HCT116 (cell line): ENCODE data around the gene ZNF560. TPM values are rescaled to one million over a fixed set of nuclear protein-coding genes. Genes with fewer than 3 reads are reported as not detected.
A peak's percentile ranks its signal among the peaks of the same experiment; 100 is the strongest.
"Not testable (repeated sequence)": the region's sequence is repeated elsewhere in the genome, so short reads cannot be mapped to it uniquely, and the experiment has no call there.

Experiments
- ATAC-seq: fragments of 200-7000 bp; cut with Tn5 transposase; 2 replicates; pipeline ENCODE4 v1.9.1; 2020; ENCODE audit warnings: mild to moderate bottlenecking, moderate library complexity
- BruUV-seq: library from RNA; stranded (reverse); fragments of 400-500 nt; replicated peaks from 2 replicates; lab custom pipeline; 2021; lab: Mats Ljungman, UMichigan
- CTCF ChIA-PET: fragments of 300-600 bp; sonication (Branson Sonifier 250); formaldehyde crosslinking; loops from one replicate; lab custom pipeline; 2021; ENCODE audit warnings: antibody characterized with exemption; lab: Charles Lee
- POLR2A ChIA-PET: fragments of 300-600, 350-600 bp; sonication (Branson Sonifier 250); formaldehyde crosslinking; loops from one replicate; lab custom pipeline; 2021; ENCODE audit warnings: antibody characterized with exemption; lab: Charles Lee
- RAD21 ChIA-PET, 2 experiments: fragments of 300-600 bp; sonication (Branson Sonifier 250); formaldehyde crosslinking; loops; one replicate each; lab custom pipeline; 2023; ENCODE audit warnings: low total read pairs in 2 of 2; ENCODE audit not compliant: uncharacterized antibody in 2 of 2, unreplicated experiment in 2 of 2, low non-redundant PET in 1 of 2; lab: Charles Lee
- DNase-seq: peaks from one replicate; pipeline ENCODE4 v3.0.0-alpha.2; 2010; ENCODE audit warnings: low read depth, low spot score
- H2AFZ ChIP-seq: fragments of 200-600 bp; shearing (Covaris generic), sonication (generic); 2 replicates; pipeline ENCODE4 v1.6.1; 2017; ENCODE audit warnings: low read depth, mixed run types, mixed read lengths, antibody characterized with exemption, low read length; ENCODE audit not compliant: poor library complexity, severe bottlenecking
- H3K27ac ChIP-seq: 2 replicates; pipeline ENCODE4 v1.5.1; 2012; ENCODE audit warnings: low read depth, low read length
- H3K27me3 ChIP-seq: fragments of 200-600 bp; sonication (generic); 2 replicates; pipeline ENCODE4 v1.6.1; 2016; ENCODE audit warnings: mixed run types, low read length, mixed read lengths; ENCODE audit not compliant: insufficient read depth
- H3K36me3 ChIP-seq, 2 experiments: fragments of 200-500 bp in 1 of 2; fragments of 200-600 bp in 1 of 2; sonication (Bioruptor generic) in 1 of 2; sonication (generic) in 1 of 2; 2 replicates each; pipeline versions ENCODE4 v1.5.1 to v1.6.1; 2014 to 2016; ENCODE audit warnings: low read length in 2 of 2, inconsistent platforms in 1 of 2, mixed read lengths in 1 of 2, mixed run types in 1 of 2; ENCODE audit not compliant: insufficient read depth in 2 of 2, control insufficient read depth in 1 of 2
- H3K4me1 ChIP-seq, 2 experiments: fragments of 200-600 bp in 1 of 2; sonication (generic) in 1 of 2; 2 replicates each; pipeline versions ENCODE4 v1.5.1 to v1.6.1; 2012 to 2017; ENCODE audit warnings: low read length in 2 of 2, inconsistent platforms in 1 of 2, mild to moderate bottlenecking in 1 of 2, mixed read lengths in 1 of 2, mixed run types in 1 of 2, moderate library complexity in 1 of 2; ENCODE audit not compliant: insufficient read depth in 2 of 2, control insufficient read depth in 1 of 2
- H3K4me2 ChIP-seq: fragments of 200-600 bp; sonication (generic); 2 replicates; pipeline ENCODE4 v1.6.1; 2017; ENCODE audit warnings: mixed run types, low read length, mixed read lengths
- H3K4me3 ChIP-seq, 2 experiments: fragments of 200-600 bp in 1 of 2; sonication (generic) in 1 of 2; replicated peaks in 1 of 2; 2 replicates each; pipeline ENCODE4 v1.5.1; 2011 to 2016; ENCODE audit warnings: low read length in 2 of 2, control low read depth in 1 of 2, low read depth in 1 of 2, mild to moderate bottlenecking in 1 of 2, mixed read lengths in 1 of 2, mixed run types in 1 of 2
- H3K79me2 ChIP-seq: fragments of 200-600 bp; sonication (generic); 2 replicates; pipeline ENCODE4 v1.6.1; 2017; ENCODE audit warnings: mild to moderate bottlenecking, mixed run types, low read length, moderate library complexity, mixed read lengths; ENCODE audit not compliant: insufficient read depth
- H3K9ac ChIP-seq: fragments of 200-600 bp; sonication (generic); 2 replicates; pipeline ENCODE4 v1.6.1; 2016; ENCODE audit warnings: low read length, mixed read lengths
- H3K9me2 ChIP-seq: fragments of 200-600 bp; sonication (generic), shearing (Covaris generic); 2 replicates; pipeline ENCODE4 v1.6.1; 2017; ENCODE audit warnings: mixed run types, mild to moderate bottlenecking, moderate library complexity; ENCODE audit not compliant: insufficient read depth
- H3K9me3 ChIP-seq, 2 experiments: fragments of 200-500 bp in 1 of 2; fragments of 200-600 bp in 1 of 2; sonication (Bioruptor generic) in 1 of 2; sonication (generic) in 1 of 2; 2 replicates each; pipeline ENCODE4 v1.6.1; 2014 to 2017; ENCODE audit warnings: low read length in 2 of 2, mixed read lengths in 2 of 2, inconsistent platforms in 1 of 2, low read depth in 1 of 2, mild to moderate bottlenecking in 1 of 2, mixed run types in 1 of 2, moderate library complexity in 1 of 2; ENCODE audit not compliant: control insufficient read depth in 1 of 2, insufficient read depth in 1 of 2
- H4K20me1 ChIP-seq: fragments of 200-600 bp; sonication (generic), shearing (Covaris generic); 2 replicates; pipeline ENCODE4 v1.6.1; 2017; ENCODE audit warnings: mixed run types, mild to moderate bottlenecking, moderate library complexity; ENCODE audit not compliant: insufficient read depth
- CBX3 ChIP-seq: IDR thresholded peaks from 2 replicates; pipeline ENCODE4 v1.6.1; 2012; ENCODE audit warnings: low read depth
- CEBPB ChIP-seq: IDR thresholded peaks from 2 replicates; pipeline ENCODE4 v1.6.1; 2012; ENCODE audit warnings: low read depth
- ELF1 ChIP-seq: IDR thresholded peaks from 2 replicates; pipeline ENCODE4 v1.6.1; 2012; ENCODE audit warnings: low read depth, borderline replicate concordance
- EZH2 ChIP-seq: fragments of 200-600 bp; sonication (generic); IDR thresholded peaks from 2 replicates; pipeline ENCODE4 v1.6.1; 2017; ENCODE audit warnings: antibody characterized with exemption, mixed run types
- SRF ChIP-seq: IDR thresholded peaks from 2 replicates; pipeline ENCODE4 v1.6.1; 2012; ENCODE audit warnings: low read depth
- TCF7L2 ChIP-seq: IDR thresholded peaks from 2 replicates; pipeline ENCODE4 v1.7.0; 2011; ENCODE audit warnings: borderline replicate concordance, inconsistent platforms; ENCODE audit not compliant: insufficient read depth, insufficient read length; ENCODE audit errors: extremely low read depth
- ZFX ChIP-seq: fragments of 450-650 bp; IDR thresholded peaks from 2 replicates; pipeline ENCODE4 v1.6.1; 2017
- ZNF274 ChIP-seq: fragments of 200-500 bp; sonication (Bioruptor generic); IDR thresholded peaks from 2 replicates; pipeline ENCODE4 v1.6.1; 2014; ENCODE audit warnings: mild to moderate bottlenecking, low read depth, low read length, inconsistent platforms
- intact Hi-C: fragments of 100-400 bp; cut with micrococcal nuclease; formaldehyde crosslinking; loops from 2 replicates; pipeline ENCODE4 v1.10.0; 2022
- total RNA-seq: library from RNA; stranded (reverse); gene quantifications from one replicate; pipeline ENCODE4 v1.2.1, GENCODE V29; 2021; ENCODE audit not compliant: unreplicated experiment

Gene ZNF560
- total RNA-seq, 1 experiment from 2014 or later: not detected

GRCh38 chr19:9547870-9548269, 49.5 kb upstream of the ZNF560 start:
- Histone ChIP-seq H3K9me3 (peaks cover 5 to 9% of the 10 kb centered on the region in 2 experiments; a peak in 2 of 4 replicates), H3K9ac (no peak overlapping the region), H3K79me2 (no peaks in the 10 kb centered on the region), H3K27me3 (no peaks in the 10 kb centered on the region), H3K36me3 (no peaks in the 10 kb centered on the region), H3K4me2 (no peak overlapping the region), H2AFZ (no peak overlapping the region), H3K4me3 (no peak overlapping the region), H3K4me1 (no peaks in the 10 kb centered on the region), H3K9me2 (no peaks in the 10 kb centered on the region), H3K27ac (no peak overlapping the region), H4K20me1 (no peaks in the 10 kb centered on the region)
- BruUV-seq: no TSS peak
- ChIA-PET RAD21 (no interaction called here), POLR2A (no interaction called here), CTCF (no interaction called here)
- intact Hi-C loops: no loop called here
- ATAC-seq (no peak), DNase-seq (no peak)
- no peak for TF ChIP-seq ELF1
- TF ChIP-seq SRF: no peak
- TF ChIP-seq CBX3: no peak
- no peak for TF ChIP-seq TCF7L2
- TF ChIP-seq ZFX: no peak
- no peak for TF ChIP-seq CEBPB
- no peak for TF ChIP-seq EZH2
- TF ChIP-seq ZNF274: no peak

- H3K9ac ChIP-seq, H2AFZ ChIP-seq, H3K9me3 ChIP-seq, H3K4me2 ChIP-seq, H3K9me2 ChIP-seq, RAD21 ChIA-PET, H3K79me2 ChIP-seq, H3K27ac ChIP-seq, intact Hi-C loops, H3K4me1 ChIP-seq, DNase-seq, H3K36me3 ChIP-seq, ATAC-seq, H3K4me3 ChIP-seq, BruUV-seq, H3K27me3 ChIP-seq, H4K20me1 ChIP-seq, POLR2A ChIA-PET, CTCF ChIA-PET: not testable (repeated sequence)
Measured at GRCh38 chr19:9541281-9541680, 42.9 kb upstream of the ZNF560 start.

- H3K27me3 ChIP-seq, H4K20me1 ChIP-seq, H3K4me2 ChIP-seq, H2AFZ ChIP-seq, RAD21 ChIA-PET, CTCF ChIA-PET, H3K36me3 ChIP-seq, DNase-seq, ATAC-seq, H3K9ac ChIP-seq, H3K4me1 ChIP-seq, BruUV-seq, H3K79me2 ChIP-seq, H3K9me2 ChIP-seq, intact Hi-C loops, H3K4me3 ChIP-seq, POLR2A ChIA-PET, H3K27ac ChIP-seq, H3K9me3 ChIP-seq: not testable (repeated sequence)
Measured at GRCh38 chr19:9539921-9540320, 41.5 kb upstream of the ZNF560 start.

GRCh38 chr19:9539201-9539600, 40.8 kb upstream of the ZNF560 start:
- H3K4me1 ChIP-seq, H3K4me3 ChIP-seq, BruUV-seq, POLR2A ChIA-PET, H2AFZ ChIP-seq, H3K27ac ChIP-seq, H3K36me3 ChIP-seq, ATAC-seq, DNase-seq, H3K9ac ChIP-seq, H3K27me3 ChIP-seq, H3K9me2 ChIP-seq, H3K79me2 ChIP-seq, intact Hi-C loops, H3K9me3 ChIP-seq, RAD21 ChIA-PET, H4K20me1 ChIP-seq, CTCF ChIA-PET: not testable (repeated sequence)
- 0 out of 2 replicates have a peak overlapping the region, but pooled peaks have one; percentile 43 for H3K4me2 ChIP-seq
